ENCODE data around the gene MIF4GD.
A peak's percentile ranks its signal among the peaks of the same experiment; 100 is the strongest.

Gene MIF4GD

GRCh38 chr17:75266316-75267152 is 4.5 kb downstream of the MIF4GD start:
- no peak for TF ChIP-seq TOX (CRISPR knock-in tag; IDR thresholded peaks at IDR 0.05; ENCODE audit: borderline replicate concordance)
- TF ChIP-seq ZFP30 (CRISPR knock-in tag; IDR thresholded peaks at IDR 0.05), result no peak
- TF ChIP-seq ZNF8 (CRISPR knock-in tag; IDR thresholded peaks at IDR 0.05), result no peak
- no peak for TF ChIP-seq TSHZ2 (CRISPR knock-in tag; IDR thresholded peaks at IDR 0.05)
- TF ChIP-seq ZC3H10 (CRISPR knock-in tag; IDR thresholded peaks at IDR 0.05), result no peak
- TF ChIP-seq OSR1 (CRISPR knock-in tag; IDR thresholded peaks at IDR 0.05), result no peak
- TF ChIP-seq PATZ1 (CRISPR knock-in tag; IDR thresholded peaks at IDR 0.05; ENCODE audit: borderline replicate concordance), result no peak
- no peak for ATAC-seq

GRCh38 chr17:75265614-75266315 is 5.3 kb downstream of the MIF4GD start:
- ATAC-seq, result no peak
- TF ChIP-seq ZNF8 (CRISPR knock-in tag; IDR thresholded peaks at IDR 0.05) (no peak), ZNF565 (CRISPR knock-in tag; conservative IDR thresholded peaks at IDR 0.05; ENCODE audit: low read depth) (no peak)

GRCh38 chr17:75263055-75263454 is 8.0 kb downstream of the MIF4GD start:
- TF ChIP-seq ZNF70 (CRISPR knock-in tag; IDR thresholded peaks at IDR 0.05), result no peak
- no peak for TF ChIP-seq ZFP30 (CRISPR knock-in tag; IDR thresholded peaks at IDR 0.05)
- no peak for TF ChIP-seq GLIS3 (CRISPR knock-in tag; IDR thresholded peaks at IDR 0.05)
- TF ChIP-seq POU6F1 (CRISPR knock-in tag; IDR thresholded peaks at IDR 0.05; ENCODE audit: borderline replicate concordance, low read depth), result no peak
- no peak for TF ChIP-seq ZNF565 (CRISPR knock-in tag; conservative IDR thresholded peaks at IDR 0.05; ENCODE audit: low read depth)
- no peak for TF ChIP-seq ZFP3 (CRISPR knock-in tag; IDR thresholded peaks at IDR 0.05)
- no peak for TF ChIP-seq TSHZ2 (CRISPR knock-in tag; IDR thresholded peaks at IDR 0.05)
- no peak for TF ChIP-seq PPARA (CRISPR knock-in tag; IDR thresholded peaks at IDR 0.05; ENCODE audit: borderline replicate concordance)
- ATAC-seq, result no peak

GRCh38 chr17:75262112-75262606 is 8.9 kb downstream of the MIF4GD start:
- TF ChIP-seq ZNF8 (CRISPR knock-in tag; IDR thresholded peaks at IDR 0.05) (no peak), PPARA (CRISPR knock-in tag; IDR thresholded peaks at IDR 0.05; ENCODE audit: borderline replicate concordance) (no peak), OSR1 (CRISPR knock-in tag; IDR thresholded peaks at IDR 0.05) (no peak), RARB (CRISPR knock-in tag; IDR thresholded peaks at IDR 0.05) (no peak), PATZ1 (CRISPR knock-in tag; IDR thresholded peaks at IDR 0.05; ENCODE audit: borderline replicate concordance) (no peak), SNAI2 (CRISPR knock-in tag; IDR thresholded peaks at IDR 0.05) (no peak), ZC3H10 (CRISPR knock-in tag; IDR thresholded peaks at IDR 0.05) (no peak), ZFP30 (CRISPR knock-in tag; IDR thresholded peaks at IDR 0.05) (no peak), TCF4 (CRISPR knock-in tag; IDR thresholded peaks at IDR 0.05; ENCODE audit: borderline replicate concordance) (no peak), ISL1 (CRISPR knock-in tag; IDR thresholded peaks at IDR 0.05) (no peak), GLIS3 (CRISPR knock-in tag; IDR thresholded peaks at IDR 0.05) (no peak), BACH2 (CRISPR knock-in tag; IDR thresholded peaks at IDR 0.05; ENCODE audit: borderline replicate concordance) (no peak)
- ATAC-seq, result peak; percentile 58

Data from SK-N-SH treated with all-trans-retinoic acid at 6 μM for 48 hours (cell line).